Urinary bladder (tissue), 4 donors: ENCODE results near the gene VCPKMT. TPM values are rescaled to one million over a fixed set of nuclear protein-coding genes. Genes with fewer than 3 reads are reported as not detected.
"Not testable (repeated sequence)": the region's sequence is repeated elsewhere in the genome, so short reads cannot be mapped to it uniquely, and the experiment has no call there.

Source experiments
- DNase-seq: peaks from one replicate; pipeline ENCODE4 v3.0.0-alpha.2; 2015; ENCODE audit errors: extremely low spot score
- H3K27ac ChIP-seq: one replicate; pipeline ENCODE4 v1.5.1; 2013; ENCODE audit warnings: low read depth, mild to moderate bottlenecking, moderate library complexity
- H3K36me3 ChIP-seq: one replicate; pipeline ENCODE4 v1.6.1; 2013; ENCODE audit warnings: mild to moderate bottlenecking, moderate library complexity; ENCODE audit not compliant: insufficient read depth
- H3K4me1 ChIP-seq: one replicate; pipeline ENCODE4 v1.6.1; 2013; ENCODE audit warnings: mild to moderate bottlenecking, moderate library complexity; ENCODE audit not compliant: insufficient read depth
- H3K4me3 ChIP-seq: one replicate; pipeline ENCODE4 v1.5.1; 2013; ENCODE audit warnings: low read depth, low read length
- WGBS: extraction: QIAGEN DNeasy Blood & Tissue Kit; methylation state at CpG from one replicate; pipeline ENCODE4 v1.1.7; 2013; 5-methylcytosine and 5-hydroxymethylcytosine counted together
- polyA plus RNA-seq: library from polyadenylated mRNA; stranded (reverse); fragments of 200-250 nt; gene quantifications from one replicate; pipeline ENCODE4 v1.2.3, GENCODE V29; 2013
- total RNA-seq: library from RNA; depleted of rRNA; stranded (reverse); fragments of >200 nt; gene quantifications from one replicate; pipeline ENCODE4 v1.2.3, GENCODE V29; 2014
- donor health status: healthy with polysubstance abuse.
- donor health status: healthy.

The VCPKMT gene
- total and polyA plus RNA-seq, 2 donors: 7.8 to 9.6 TPM

DNA sequence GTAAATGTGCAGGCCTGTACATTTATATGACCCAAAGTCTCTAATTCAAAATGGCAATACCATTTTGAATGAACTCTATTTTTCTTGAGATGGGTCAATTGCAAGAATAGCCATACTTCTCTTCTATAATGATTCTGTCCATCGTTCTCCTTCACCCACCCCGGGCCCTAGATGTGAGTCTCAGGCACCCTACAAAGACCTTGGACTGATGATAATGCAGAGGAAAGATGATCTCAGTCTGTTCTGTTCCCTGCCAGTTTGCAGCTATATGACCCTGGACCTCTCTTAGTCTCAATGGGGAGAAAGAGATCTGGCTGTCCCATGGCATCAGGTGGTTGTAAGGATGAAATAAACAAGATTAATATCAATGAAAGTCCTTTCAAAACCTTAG is 30.1 kb downstream of the VCPKMT start:
- H3K27ac ChIP-seq: no peak overlapping the region
- H3K4me3 ChIP-seq: no peak overlapping the region
- no peaks in the 10 kb centered on the region for H3K36me3 ChIP-seq
- 84% methylated on average over 2 of the region's 2 CpGs for WGBS
- no peak for DNase-seq
- H3K4me1 ChIP-seq: no peaks in the 10 kb centered on the region

DNA sequence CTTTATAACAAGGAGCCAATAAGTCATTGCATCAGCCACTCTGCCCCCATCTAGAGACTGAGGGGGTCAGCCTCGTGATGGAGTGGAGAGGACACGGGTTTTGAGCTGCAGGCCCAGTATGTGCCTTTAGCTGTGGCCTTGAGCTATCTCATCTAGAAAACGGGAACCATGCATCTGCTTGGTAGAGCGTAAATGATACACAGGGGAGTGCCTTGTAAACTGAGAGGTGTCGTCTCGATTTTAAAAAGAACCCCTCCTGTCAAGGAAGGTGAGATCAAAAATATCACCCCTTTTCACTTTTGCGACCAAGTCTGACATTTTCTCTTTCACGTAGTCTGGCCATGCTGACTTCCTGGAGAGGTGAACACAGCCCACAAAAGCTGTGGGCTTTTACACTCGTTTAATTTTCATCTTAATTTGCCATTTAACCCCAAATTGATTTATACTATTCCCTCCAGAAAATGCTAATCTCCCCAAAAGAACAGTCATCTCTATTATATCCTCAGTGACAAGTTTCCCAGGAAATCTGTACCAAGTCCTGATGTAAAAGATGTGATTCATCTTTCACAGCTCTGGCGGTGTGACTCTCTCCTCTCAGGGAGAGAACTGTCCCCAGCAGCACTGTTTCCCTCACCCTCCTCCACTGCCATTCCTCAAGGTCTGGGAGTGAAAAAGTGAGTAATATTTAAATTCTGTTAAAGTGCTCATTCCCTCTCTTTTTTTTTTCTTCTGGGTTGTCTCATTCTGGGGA is 30.6 kb downstream of the VCPKMT start:
- H3K4me3 ChIP-seq: no peak overlapping the region
- H3K4me1 ChIP-seq: no peaks in the 10 kb centered on the region
- DNase-seq: no peak
- no peak overlapping the region for H3K27ac ChIP-seq
- 77% methylated on average over 10 of the region's 10 CpGs for WGBS
- no peaks in the 10 kb centered on the region for H3K36me3 ChIP-seq

DNA sequence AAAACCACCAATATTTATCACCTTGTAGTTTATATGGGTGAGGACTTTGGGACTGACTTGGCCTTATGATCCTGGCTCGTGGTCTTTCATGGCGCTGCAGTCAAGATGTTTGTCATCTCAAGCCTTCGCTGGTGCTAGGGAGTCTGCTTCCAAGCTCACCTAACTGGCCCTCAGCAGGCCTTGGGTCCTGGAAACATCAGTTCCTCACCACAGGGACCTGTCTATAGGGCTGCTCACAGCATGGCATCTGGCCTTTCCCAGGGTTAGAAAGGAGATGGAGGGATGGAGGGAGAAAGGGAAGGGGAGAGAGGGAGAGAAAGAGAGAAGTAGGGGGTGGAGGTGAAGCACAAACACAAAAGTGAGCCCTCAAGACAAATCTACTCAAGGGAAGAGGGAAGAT is 31.7 kb downstream of the VCPKMT start:
- H3K4me1 ChIP-seq: no peaks in the 10 kb centered on the region
- no peak overlapping the region for H3K4me3 ChIP-seq
- no peaks in the 10 kb centered on the region for H3K36me3 ChIP-seq
- 91% methylated on average over 3 of the region's 3 CpGs for WGBS
- DNase-seq: no peak
- no peak overlapping the region for H3K27ac ChIP-seq

DNA sequence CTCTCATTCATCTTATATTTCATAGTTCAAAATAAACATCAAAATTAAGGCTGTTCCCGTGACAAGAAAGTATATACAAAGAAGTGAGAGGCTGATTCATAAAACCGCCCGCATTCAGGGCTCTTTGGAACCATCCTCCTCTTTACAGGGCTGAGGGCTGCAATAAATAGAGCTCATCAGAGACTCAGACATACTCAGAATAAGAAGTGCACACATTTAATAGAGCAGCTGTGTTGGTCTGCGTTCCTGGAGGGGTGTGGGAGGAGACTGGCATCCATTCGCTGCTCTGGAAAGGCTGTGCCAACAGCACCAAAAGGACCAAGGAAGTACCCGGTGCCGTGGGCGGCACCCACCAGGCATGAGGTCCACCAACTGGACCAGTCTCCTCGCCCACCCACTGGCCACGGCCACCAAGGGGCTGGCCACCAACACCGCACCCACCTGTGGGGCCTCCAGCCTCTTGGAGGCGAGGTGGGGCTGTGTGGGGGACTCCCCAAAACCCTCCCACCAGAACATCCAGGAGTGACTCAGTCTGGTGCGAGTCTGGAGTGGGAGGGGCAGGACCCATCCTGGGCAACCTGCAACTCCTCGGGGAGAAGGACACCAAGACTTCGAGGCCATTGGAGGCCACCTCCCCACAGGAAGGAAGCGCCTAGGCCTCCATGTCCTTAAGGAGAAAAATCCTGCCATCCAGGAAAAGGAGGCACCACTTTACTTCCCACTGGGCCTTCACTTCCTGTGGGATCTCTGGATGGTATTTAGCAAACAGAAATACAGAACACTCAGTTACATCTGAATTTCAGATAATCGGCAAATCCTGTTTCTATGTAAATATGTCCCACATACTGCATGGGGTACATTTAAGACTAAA is 32.7 kb downstream of the VCPKMT start:
- no peak for DNase-seq
- Histone ChIP-seq H3K4me1 (no peaks in the 10 kb centered on the region), H3K36me3 (no peaks in the 10 kb centered on the region), H3K4me3 (no peak overlapping the region), H3K27ac (peak overlapping the region; percentile 25)
- WGBS: 85% methylated on average over 17 of the region's 17 CpGs

DNA sequence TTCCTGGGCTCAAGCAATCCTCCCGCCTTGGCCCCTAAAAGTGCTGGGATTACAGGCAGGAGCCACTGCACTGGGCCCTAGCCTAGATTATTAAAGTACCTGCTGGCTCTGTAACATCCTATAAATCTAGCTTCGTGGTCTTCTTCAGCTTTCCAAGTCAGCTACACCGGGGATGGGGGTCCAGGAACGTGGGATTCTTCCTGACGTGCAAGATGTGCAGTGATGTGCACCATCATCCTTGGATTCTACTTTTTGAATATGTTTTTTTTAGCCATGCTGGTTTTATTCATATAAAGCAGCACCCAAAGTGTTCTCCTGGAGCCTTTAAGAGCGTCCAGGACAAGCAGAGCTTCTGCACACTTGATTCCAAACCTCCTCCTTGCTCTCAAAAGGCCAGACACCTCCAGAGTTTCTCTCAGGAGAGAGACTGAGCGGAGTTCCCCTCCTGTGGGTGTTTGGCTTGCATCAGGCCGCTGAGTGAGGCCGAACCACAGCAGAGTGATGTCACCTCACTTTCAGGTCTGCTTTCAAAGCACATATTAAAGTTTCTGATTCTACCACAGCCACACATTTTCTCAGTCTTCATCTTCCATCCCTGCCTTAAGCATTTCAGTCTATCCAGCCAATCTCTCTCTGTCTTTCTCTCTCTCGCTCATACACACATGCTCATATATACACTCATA is 33.4 kb downstream of the VCPKMT start:
- no peak for DNase-seq
- 85% methylated on average over 10 of the region's 10 CpGs for WGBS
- H3K4me1 ChIP-seq: no peaks in the 10 kb centered on the region
- no peak overlapping the region for H3K4me3 ChIP-seq
- no peaks in the 10 kb centered on the region for H3K36me3 ChIP-seq
- H3K27ac ChIP-seq: no peak overlapping the region

DNA sequence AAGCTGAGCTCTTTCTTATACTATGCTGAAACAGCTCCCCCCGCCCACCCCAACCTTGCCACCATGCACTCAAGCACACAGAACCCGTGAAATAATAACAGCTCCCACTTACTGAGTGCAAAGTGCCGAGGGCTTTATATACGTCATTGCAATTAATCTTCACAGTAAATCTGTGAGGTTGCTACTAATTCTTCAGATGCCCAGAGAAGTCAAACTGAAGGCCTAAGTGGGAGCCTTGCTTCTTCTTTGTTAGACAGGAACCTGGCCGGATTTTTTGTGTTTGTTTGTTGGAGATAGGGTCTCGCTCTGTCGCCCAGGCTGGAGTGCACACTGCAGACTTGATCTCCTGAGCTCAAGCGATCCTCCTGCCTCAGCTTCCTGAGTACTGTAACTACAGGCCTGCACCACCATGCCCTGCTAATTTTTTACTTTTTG is 34.0 kb downstream of the VCPKMT start:
- H3K36me3 ChIP-seq: no peaks in the 10 kb centered on the region
- WGBS: 74% methylated on average over 8 of the region's 8 CpGs
- DNase-seq: no peak
- no peak overlapping the region for H3K4me3 ChIP-seq
- no peak overlapping the region for H3K27ac ChIP-seq
- H3K4me1 ChIP-seq: no peaks in the 10 kb centered on the region

DNA sequence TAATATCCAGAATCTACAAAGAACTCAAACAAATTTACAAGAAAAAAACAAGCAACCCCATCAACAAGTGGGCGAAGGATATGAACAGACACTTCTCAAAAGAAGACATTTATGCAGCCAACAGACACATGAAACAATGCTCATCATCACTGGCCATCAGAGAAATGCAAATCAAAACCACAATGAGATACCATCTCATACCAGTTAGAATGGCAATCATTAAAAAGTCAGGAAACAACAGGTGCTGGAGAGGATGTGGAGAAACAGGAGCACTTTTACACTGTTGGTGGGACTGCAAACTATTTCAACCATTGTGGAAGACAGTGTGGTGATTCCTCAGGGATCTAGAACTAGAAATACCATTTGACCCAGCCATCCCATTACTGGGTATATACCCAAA is 37.3 kb downstream of the VCPKMT start:
- H3K4me1 ChIP-seq, H3K4me3 ChIP-seq, H3K36me3 ChIP-seq, H3K27ac ChIP-seq, DNase-seq: not testable (repeated sequence)
- WGBS: 88% methylated on average over 1 of the region's 1 CpG

DNA sequence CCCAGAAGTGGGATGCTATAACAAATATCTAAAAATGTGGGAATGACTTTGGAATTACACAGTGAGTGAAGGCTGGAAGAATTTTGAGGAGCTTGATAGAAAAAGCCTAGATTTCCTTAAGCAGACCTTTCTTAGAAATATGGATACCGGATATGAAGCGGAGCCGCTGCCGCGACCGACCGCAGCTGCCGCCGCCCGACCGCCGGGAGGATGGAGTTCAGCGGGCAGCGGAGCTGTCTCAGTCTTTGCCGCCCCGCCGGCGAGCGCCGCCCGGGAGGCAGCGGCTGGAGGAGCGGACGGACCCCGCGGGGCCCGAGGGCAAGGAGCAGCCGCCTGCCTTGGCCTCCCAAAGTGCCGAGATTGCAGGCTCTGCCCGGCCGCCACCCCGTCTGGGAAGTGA is 42.7 kb downstream of the VCPKMT start:
- not testable (repeated sequence) for H3K4me1 ChIP-seq, H3K36me3 ChIP-seq, H3K4me3 ChIP-seq, DNase-seq, H3K27ac ChIP-seq
- WGBS: 96% methylated on average over 27 of the region's 32 CpGs

DNA sequence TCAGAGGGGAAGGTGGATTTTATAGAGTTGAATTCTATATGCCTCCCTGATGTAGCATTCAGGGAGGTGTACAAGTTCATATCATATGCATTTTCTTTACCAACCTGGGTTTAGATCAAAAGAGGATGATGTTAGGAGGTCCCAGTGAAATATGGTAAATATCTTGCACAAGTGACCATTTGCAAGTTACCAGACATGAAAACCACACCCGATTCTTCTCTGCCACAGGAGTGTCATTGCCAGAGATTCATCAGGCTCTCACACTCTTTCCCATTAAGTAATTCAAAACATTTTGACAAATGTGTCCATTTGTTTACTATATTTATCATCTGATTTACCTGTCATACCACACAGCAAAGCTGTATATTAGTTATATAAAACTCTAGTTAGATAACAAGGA is 44.0 kb downstream of the VCPKMT start:
- DNase-seq: no peak
- Histone ChIP-seq H3K4me1 (no peaks in the 10 kb centered on the region), H3K4me3 (no peak overlapping the region), H3K36me3 (no peaks in the 10 kb centered on the region), H3K27ac (no peak overlapping the region)
- 90% methylated on average over 1 of the region's 1 CpG for WGBS

DNA sequence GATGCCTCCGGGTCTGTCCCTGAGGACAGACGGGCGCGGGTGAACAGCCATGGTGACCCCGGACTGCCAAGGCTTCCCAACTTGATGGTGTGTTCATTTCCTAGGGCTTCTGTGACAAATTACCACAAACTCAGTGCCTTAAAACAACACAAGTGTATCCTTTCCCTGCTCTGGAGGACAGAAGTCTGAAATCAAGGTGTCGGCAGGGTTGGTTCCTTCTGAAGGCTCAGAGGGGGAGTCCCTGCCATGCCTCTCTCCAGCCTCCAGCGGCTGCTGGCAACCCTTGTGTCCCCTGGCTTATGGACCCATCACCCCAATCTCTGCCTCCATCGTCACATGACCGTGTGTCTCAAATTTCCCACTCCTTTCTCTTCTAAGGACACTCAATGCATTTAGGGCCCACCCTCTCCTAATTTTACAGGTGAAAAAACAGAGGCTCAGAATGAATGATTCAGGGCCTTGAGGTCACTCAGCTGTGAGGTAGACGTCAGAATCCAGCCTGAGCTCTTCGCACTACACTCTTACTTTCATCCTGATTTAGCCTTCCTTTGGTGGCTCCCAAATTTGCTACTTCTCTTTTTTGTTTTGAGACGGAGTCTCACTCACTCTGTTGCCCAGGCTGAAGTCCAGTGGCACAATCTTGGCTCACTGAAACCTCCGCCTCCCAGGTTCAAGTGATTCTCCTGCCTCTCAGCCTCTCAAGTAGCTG is 45.4 kb downstream of the VCPKMT start:
- no peaks in the 10 kb centered on the region for H3K4me1 ChIP-seq
- H3K36me3 ChIP-seq: no peaks in the 10 kb centered on the region
- H3K4me3 ChIP-seq: no peak overlapping the region
- 80% methylated on average over 13 of the region's 13 CpGs for WGBS
- H3K27ac ChIP-seq: no peak overlapping the region
- DNase-seq: no peak

DNA sequence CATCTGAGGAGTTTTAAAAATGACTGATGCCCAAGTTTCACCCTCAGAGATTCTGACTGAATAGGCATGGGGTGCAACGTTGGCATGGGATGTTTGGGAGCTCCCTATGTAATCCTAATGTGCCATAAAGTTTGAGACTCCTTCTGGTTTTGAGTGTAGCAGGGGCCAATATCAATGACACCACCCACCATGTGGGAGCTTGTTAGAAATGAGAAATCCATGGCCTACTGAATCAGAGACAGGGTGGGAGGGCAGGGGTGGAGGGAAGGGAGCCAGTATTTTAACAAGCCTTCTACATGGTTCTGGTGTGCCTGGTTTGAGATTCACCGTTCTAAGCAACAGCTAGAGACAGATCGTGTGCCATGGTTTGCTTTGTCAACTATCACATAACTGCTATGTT is 46.1 kb downstream of the VCPKMT start:
- Histone ChIP-seq H3K27ac (no peak overlapping the region), H3K4me3 (no peak overlapping the region), H3K4me1 (no peaks in the 10 kb centered on the region), H3K36me3 (no peaks in the 10 kb centered on the region)
- 81% methylated on average over 3 of the region's 3 CpGs for WGBS
- DNase-seq: no peak

DNA sequence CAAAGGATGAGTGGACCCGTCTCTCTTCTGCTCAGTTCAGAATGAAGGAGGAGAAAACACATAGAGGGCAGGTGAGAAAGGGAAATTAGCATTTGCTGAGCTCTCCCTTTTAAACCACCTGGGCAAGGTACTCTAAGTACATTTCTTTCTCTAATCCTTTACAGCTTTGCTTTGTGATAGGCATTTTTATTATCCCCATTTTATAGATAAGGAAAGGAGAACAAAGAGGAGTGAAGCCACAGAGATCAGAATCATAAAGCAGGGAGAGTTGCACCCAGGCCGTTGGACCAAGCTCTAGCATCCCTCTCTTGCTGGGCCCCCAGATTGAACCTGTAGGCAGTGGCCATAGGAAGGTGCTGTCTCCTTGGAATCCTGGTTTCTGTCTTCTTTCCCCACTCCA is 47.0 kb downstream of the VCPKMT start:
- no peaks in the 10 kb centered on the region for H3K4me1 ChIP-seq
- H3K36me3 ChIP-seq: no peaks in the 10 kb centered on the region
- H3K27ac ChIP-seq: no peak overlapping the region
- DNase-seq: no peak
- no peak overlapping the region for H3K4me3 ChIP-seq
- WGBS: 54% methylated on average over 2 of the region's 2 CpGs

DNA sequence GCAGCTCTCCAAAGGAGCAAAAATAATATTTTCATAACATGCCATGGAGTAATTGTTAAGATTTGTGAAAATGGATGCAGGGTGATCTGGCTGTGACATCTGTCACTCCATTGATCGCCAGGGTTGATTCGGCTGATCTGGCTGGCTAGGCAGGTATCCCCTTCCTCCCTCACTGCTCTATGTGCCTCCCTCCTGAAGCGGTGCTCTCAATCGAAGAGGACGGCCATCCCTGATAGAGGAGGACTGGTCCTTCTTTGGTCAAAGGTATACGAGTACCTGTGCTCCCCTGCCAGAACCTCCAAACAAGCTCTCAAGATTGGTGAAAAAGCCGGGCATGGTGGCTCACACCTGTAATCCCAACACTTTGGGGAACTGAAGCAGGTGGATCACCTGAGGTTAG is 47.9 kb downstream of the VCPKMT start:
- no peak overlapping the region for H3K4me3 ChIP-seq
- no peak overlapping the region for H3K27ac ChIP-seq
- H3K4me1 ChIP-seq: no peaks in the 10 kb centered on the region
- DNase-seq: no peak
- no peaks in the 10 kb centered on the region for H3K36me3 ChIP-seq
- WGBS: 95% methylated on average over 7 of the region's 7 CpGs
